Anterior cingulate cortex (tissue), 58 donors: ENCODE results near the gene PGAP6.
"Not testable (repeated sequence)": the region's sequence is repeated elsewhere in the genome, so short reads cannot be mapped to it uniquely, and the experiment has no call there.

ENCODE experiments used
- DNase-seq, 58 donors: peaks; one replicate each; lab custom pipeline; 2025; lab: John Stamatoyannopoulos, UW

The PGAP6 gene

GRCh38 chr16:381789-382717 is at the start of gene PGAP6:
Gene PGAP6 (minus strand): TSS chr16:381978. CDS start chr16:381821, 157 bp downstream.
- DNase-seq = peak in 46 of 58 donors; percentile 11 to 76 (median 58)

GRCh38 chr16:430904-431303 is 49.1 kb upstream of the PGAP6 start:
- DNase-seq = no peak

GRCh38 chr16:427250-427649 is 45.5 kb upstream of the PGAP6 start:
- DNase-seq = no peak

- peak in 8 of 58 donors; percentile 4 to 25 (median 20) for DNase-seq
Observed at GRCh38 chr16:426906-427249, 45.1 kb upstream of the PGAP6 start.

- peak in 1 of 58 donors; percentile 22 for DNase-seq
Observed at GRCh38 chr16:426115-426905, 44.5 kb upstream of the PGAP6 start.

GRCh38 chr16:425740-426114 is 43.9 kb upstream of the PGAP6 start:
- peak in 1 of 58 donors; percentile 42 for DNase-seq

GRCh38 chr16:425082-425718 is 43.4 kb upstream of the PGAP6 start, which contains the start of gene RAB11FIP3:
Gene RAB11FIP3 (plus strand): TSS chr16:425649. CDS start chr16:426007, 358 bp downstream.
- DNase-seq = peak; percentile 38 to 92 (median 82)

GRCh38 chr16:424623-425081 is 42.9 kb upstream of the PGAP6 start:
- DNase-seq = peak in 26 of 58 donors; percentile 27 to 70 (median 52)

- peak in 51 of 58 donors; percentile 26 to 87 (median 58) for DNase-seq
Observed at GRCh38 chr16:424033-424622, 42.4 kb upstream of the PGAP6 start.

GRCh38 chr16:422179-422578 is 40.4 kb upstream of the PGAP6 start:
- not testable (repeated sequence) for DNase-seq

GRCh38 chr16:415170-415498 is 33.4 kb upstream of the PGAP6 start:
- DNase-seq = not testable (repeated sequence)

- DNase-seq = no peak
Observed at GRCh38 chr16:414395-415169, 32.8 kb upstream of the PGAP6 start.

- DNase-seq = no peak
Observed at GRCh38 chr16:411576-412265, 29.9 kb upstream of the PGAP6 start.

GRCh38 chr16:410516-411178 is 28.9 kb upstream of the PGAP6 start:
- no peak for DNase-seq

- DNase-seq = no peak
Observed at GRCh38 chr16:407253-407652, 25.5 kb upstream of the PGAP6 start.

GRCh38 chr16:405548-406506 is 24.0 kb upstream of the PGAP6 start:
- no peak for DNase-seq

- DNase-seq = no peak
Observed at GRCh38 chr16:404971-405486, 23.3 kb upstream of the PGAP6 start.
